ENCODE data around the gene CNTNAP2.

The CNTNAP2 gene

GRCh38 chr7:148218603-148219002 lies 2102.0 kb downstream of the CNTNAP2 start:
- Histone ChIP-seq H3K4me3 (ENCODE audit: insufficient read depth, low read depth, low read length, poor library complexity, severe bottlenecking) (no peak overlapping the region), H3K27me3 (replicated peaks; ENCODE audit: control insufficient read depth, insufficient read depth, low read length, poor library complexity, severe bottlenecking) (no peaks in the 10 kb centered on the region), H3K4me1 (ENCODE audit: control insufficient read depth, insufficient read depth, low read length, poor library complexity, severe bottlenecking) (no peaks in the 10 kb centered on the region), H3K36me3 (ENCODE audit: control insufficient read depth, insufficient read depth, low read length) (no peaks in the 10 kb centered on the region), H3K27ac (ENCODE audit: insufficient read depth, low read length, poor library complexity, severe bottlenecking) (no peak overlapping the region), H3K9me3 (ENCODE audit: control insufficient read depth, low read length) (no peaks in the 10 kb centered on the region)
- DNase-seq = no peak

GRCh38 chr7:148222721-148223120 lies 2106.1 kb downstream of the CNTNAP2 start:
- DNase-seq = no peak
- no peaks in the 10 kb centered on the region for H3K4me1 ChIP-seq (ENCODE audit: control insufficient read depth, insufficient read depth, low read length, poor library complexity, severe bottlenecking)
- no peaks in the 10 kb centered on the region for H3K27me3 ChIP-seq (replicated peaks; ENCODE audit: control insufficient read depth, insufficient read depth, low read length, poor library complexity, severe bottlenecking)
- H3K36me3 ChIP-seq (ENCODE audit: control insufficient read depth, insufficient read depth, low read length) = no peaks in the 10 kb centered on the region
- H3K27ac ChIP-seq (ENCODE audit: insufficient read depth, low read length, poor library complexity, severe bottlenecking) = no peak overlapping the region
- no peak overlapping the region for H3K4me3 ChIP-seq (ENCODE audit: insufficient read depth, low read depth, low read length, poor library complexity, severe bottlenecking)
- H3K9me3 ChIP-seq (ENCODE audit: control insufficient read depth, low read length) = no peaks in the 10 kb centered on the region

- Histone ChIP-seq H3K36me3 (ENCODE audit: control insufficient read depth, insufficient read depth, low read length) (no peaks in the 10 kb centered on the region), H3K4me3 (ENCODE audit: insufficient read depth, low read depth, low read length, poor library complexity, severe bottlenecking) (no peak overlapping the region), H3K9me3 (ENCODE audit: control insufficient read depth, low read length) (no peaks in the 10 kb centered on the region), H3K27me3 (replicated peaks; ENCODE audit: control insufficient read depth, insufficient read depth, low read length, poor library complexity, severe bottlenecking) (no peaks in the 10 kb centered on the region), H3K27ac (ENCODE audit: insufficient read depth, low read length, poor library complexity, severe bottlenecking) (no peak overlapping the region), H3K4me1 (ENCODE audit: control insufficient read depth, insufficient read depth, low read length, poor library complexity, severe bottlenecking) (no peaks in the 10 kb centered on the region)
- no peak for DNase-seq
These were observed 2106.6 kb downstream of the CNTNAP2 start for GRCh38 chr7:148223160-148223559.

GRCh38 chr7:148223738-148224137 lies 2107.1 kb downstream of the CNTNAP2 start:
- DNase-seq = no peak
- Histone ChIP-seq H3K4me3 (ENCODE audit: insufficient read depth, low read depth, low read length, poor library complexity, severe bottlenecking) (no peak overlapping the region), H3K36me3 (ENCODE audit: control insufficient read depth, insufficient read depth, low read length) (no peaks in the 10 kb centered on the region), H3K4me1 (ENCODE audit: control insufficient read depth, insufficient read depth, low read length, poor library complexity, severe bottlenecking) (no peaks in the 10 kb centered on the region), H3K27me3 (replicated peaks; ENCODE audit: control insufficient read depth, insufficient read depth, low read length, poor library complexity, severe bottlenecking) (no peaks in the 10 kb centered on the region), H3K27ac (ENCODE audit: insufficient read depth, low read length, poor library complexity, severe bottlenecking) (no peak overlapping the region), H3K9me3 (ENCODE audit: control insufficient read depth, low read length) (no peaks in the 10 kb centered on the region)

- Histone ChIP-seq H3K27me3 (replicated peaks; ENCODE audit: control insufficient read depth, insufficient read depth, low read length, poor library complexity, severe bottlenecking) (no peaks in the 10 kb centered on the region), H3K27ac (ENCODE audit: insufficient read depth, low read length, poor library complexity, severe bottlenecking) (no peak overlapping the region), H3K36me3 (ENCODE audit: control insufficient read depth, insufficient read depth, low read length) (no peaks in the 10 kb centered on the region), H3K4me3 (ENCODE audit: insufficient read depth, low read depth, low read length, poor library complexity, severe bottlenecking) (no peak overlapping the region), H3K4me1 (ENCODE audit: control insufficient read depth, insufficient read depth, low read length, poor library complexity, severe bottlenecking) (no peaks in the 10 kb centered on the region), H3K9me3 (ENCODE audit: control insufficient read depth, low read length) (no peaks in the 10 kb centered on the region)
- DNase-seq = no peak
These were observed 2113.7 kb downstream of the CNTNAP2 start for GRCh38 chr7:148230296-148230695.

GRCh38 chr7:148230883-148231282 lies 2114.3 kb downstream of the CNTNAP2 start:
- no peaks in the 10 kb centered on the region for H3K9me3 ChIP-seq (ENCODE audit: control insufficient read depth, low read length)
- H3K36me3 ChIP-seq (ENCODE audit: control insufficient read depth, insufficient read depth, low read length) = no peaks in the 10 kb centered on the region
- no peaks in the 10 kb centered on the region for H3K27me3 ChIP-seq (replicated peaks; ENCODE audit: control insufficient read depth, insufficient read depth, low read length, poor library complexity, severe bottlenecking)
- DNase-seq = no peak
- no peaks in the 10 kb centered on the region for H3K4me1 ChIP-seq (ENCODE audit: control insufficient read depth, insufficient read depth, low read length, poor library complexity, severe bottlenecking)
- H3K4me3 ChIP-seq (ENCODE audit: insufficient read depth, low read depth, low read length, poor library complexity, severe bottlenecking) = no peak overlapping the region
- no peak overlapping the region for H3K27ac ChIP-seq (ENCODE audit: insufficient read depth, low read length, poor library complexity, severe bottlenecking)

- Histone ChIP-seq H3K9me3 (ENCODE audit: control insufficient read depth, low read length) (no peaks in the 10 kb centered on the region), H3K4me3 (ENCODE audit: insufficient read depth, low read depth, low read length, poor library complexity, severe bottlenecking) (no peak overlapping the region), H3K27me3 (replicated peaks; ENCODE audit: control insufficient read depth, insufficient read depth, low read length, poor library complexity, severe bottlenecking) (no peaks in the 10 kb centered on the region), H3K4me1 (ENCODE audit: control insufficient read depth, insufficient read depth, low read length, poor library complexity, severe bottlenecking) (no peaks in the 10 kb centered on the region), H3K27ac (ENCODE audit: insufficient read depth, low read length, poor library complexity, severe bottlenecking) (no peak overlapping the region), H3K36me3 (ENCODE audit: control insufficient read depth, insufficient read depth, low read length) (no peaks in the 10 kb centered on the region)
- DNase-seq = no peak
These were observed 2116.2 kb downstream of the CNTNAP2 start for GRCh38 chr7:148232784-148233183.

- H3K9me3 ChIP-seq (ENCODE audit: control insufficient read depth, low read length) = no peaks in the 10 kb centered on the region
- no peak overlapping the region for H3K4me3 ChIP-seq (ENCODE audit: insufficient read depth, low read depth, low read length, poor library complexity, severe bottlenecking)
- no peaks in the 10 kb centered on the region for H3K27me3 ChIP-seq (replicated peaks; ENCODE audit: control insufficient read depth, insufficient read depth, low read length, poor library complexity, severe bottlenecking)
- no peaks in the 10 kb centered on the region for H3K36me3 ChIP-seq (ENCODE audit: control insufficient read depth, insufficient read depth, low read length)
- no peak overlapping the region for H3K27ac ChIP-seq (ENCODE audit: insufficient read depth, low read length, poor library complexity, severe bottlenecking)
- DNase-seq = no peak
- H3K4me1 ChIP-seq (ENCODE audit: control insufficient read depth, insufficient read depth, low read length, poor library complexity, severe bottlenecking) = no peaks in the 10 kb centered on the region
These were observed 2118.1 kb downstream of the CNTNAP2 start for GRCh38 chr7:148234715-148235114.

GRCh38 chr7:148238761-148239325 lies 2122.2 kb downstream of the CNTNAP2 start:
- DNase-seq = no peak
- H3K27ac ChIP-seq (ENCODE audit: insufficient read depth, low read length, poor library complexity, severe bottlenecking) = no peak overlapping the region
- no peaks in the 10 kb centered on the region for H3K36me3 ChIP-seq (ENCODE audit: control insufficient read depth, insufficient read depth, low read length)
- H3K4me3 ChIP-seq (ENCODE audit: insufficient read depth, low read depth, low read length, poor library complexity, severe bottlenecking) = no peak overlapping the region
- peaks cover 3% of the 10 kb centered on the region for H3K27me3 ChIP-seq (replicated peaks; ENCODE audit: control insufficient read depth, insufficient read depth, low read length, poor library complexity, severe bottlenecking)
- H3K9me3 ChIP-seq (ENCODE audit: control insufficient read depth, low read length) = no peaks in the 10 kb centered on the region
- no peaks in the 10 kb centered on the region for H3K4me1 ChIP-seq (ENCODE audit: control insufficient read depth, insufficient read depth, low read length, poor library complexity, severe bottlenecking)

GRCh38 chr7:148241700-148242293 lies 2125.2 kb downstream of the CNTNAP2 start:
- peaks cover 3% of the 10 kb centered on the region for H3K27me3 ChIP-seq (replicated peaks; ENCODE audit: control insufficient read depth, insufficient read depth, low read length, poor library complexity, severe bottlenecking)
- no peaks in the 10 kb centered on the region for H3K9me3 ChIP-seq (ENCODE audit: control insufficient read depth, low read length)
- no peaks in the 10 kb centered on the region for H3K36me3 ChIP-seq (ENCODE audit: control insufficient read depth, insufficient read depth, low read length)
- DNase-seq = no peak
- no peak overlapping the region for H3K27ac ChIP-seq (ENCODE audit: insufficient read depth, low read length, poor library complexity, severe bottlenecking)
- no peaks in the 10 kb centered on the region for H3K4me1 ChIP-seq (ENCODE audit: control insufficient read depth, insufficient read depth, low read length, poor library complexity, severe bottlenecking)
- no peak overlapping the region for H3K4me3 ChIP-seq (ENCODE audit: insufficient read depth, low read depth, low read length, poor library complexity, severe bottlenecking)
